ENCODE data around the gene ATP9B.
"Not testable (repeated sequence)": the region's sequence is repeated elsewhere in the genome, so short reads cannot be mapped to it uniquely, and the experiment has no call there.

ATP9B gene

DNA sequence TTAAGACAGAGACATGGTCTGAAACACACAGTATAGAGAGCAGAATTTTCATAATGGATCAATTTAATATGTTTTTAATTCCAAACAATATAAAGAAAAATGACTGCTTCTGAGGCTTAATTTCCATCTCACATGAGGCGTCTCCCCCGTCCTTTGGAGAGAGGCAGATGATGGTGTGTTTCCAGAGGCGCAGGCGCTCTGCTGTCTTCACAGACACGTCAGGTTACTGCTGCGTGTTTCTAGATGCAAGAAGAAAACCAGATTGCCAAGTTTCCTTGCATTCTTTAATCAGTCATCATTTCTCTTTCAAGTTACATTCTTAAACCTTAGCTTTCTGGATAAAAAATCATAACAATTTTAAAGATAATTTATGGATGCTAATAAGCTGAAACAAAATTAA, 160.2 kb downstream of the ATP9B start:
- DNase-seq (ENCODE audit: low spot score): no peak

DNA sequence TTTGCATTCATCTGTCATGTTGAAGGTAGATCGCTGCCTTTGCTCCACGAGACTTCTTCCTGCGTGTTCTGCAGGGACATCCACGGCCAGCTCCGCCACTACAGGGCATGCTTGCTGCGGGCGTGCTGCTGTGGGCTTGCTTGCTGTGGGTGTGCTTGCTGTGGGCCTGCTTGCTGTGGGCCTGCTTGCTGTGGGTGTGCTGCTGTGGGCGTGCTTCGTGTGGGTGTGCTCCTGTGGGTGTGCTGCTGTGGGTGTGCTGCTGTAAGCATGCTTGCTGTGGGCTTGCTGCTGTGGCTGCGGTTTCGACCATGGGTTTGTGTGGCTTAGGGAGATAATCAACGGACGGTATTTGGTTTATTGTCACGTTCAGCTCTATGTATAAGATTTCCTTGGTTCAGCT, 165.2 kb downstream of the ATP9B start:
- no peak for DNase-seq (ENCODE audit: low spot score)

DNA sequence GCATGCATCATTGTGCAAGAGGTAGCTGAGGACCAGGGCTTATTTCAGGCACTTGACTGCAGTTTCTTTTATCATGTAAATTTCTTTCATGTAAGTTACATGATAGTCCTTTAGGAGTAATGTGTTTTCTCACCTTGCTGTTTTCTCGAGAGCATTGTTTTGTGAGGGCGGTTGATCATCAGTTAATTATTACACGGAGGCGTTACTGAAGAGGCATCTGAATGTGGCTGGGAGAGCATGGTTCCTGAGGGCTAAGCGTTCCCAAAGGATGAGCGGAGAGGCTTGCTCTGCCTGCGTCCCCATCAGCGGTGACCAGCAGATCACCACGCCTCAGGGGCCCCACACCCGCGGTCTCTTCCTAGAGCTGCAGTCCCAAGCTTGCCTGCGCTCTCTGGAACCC, 170.4 kb downstream of the ATP9B start:
- DNase-seq (ENCODE audit: low spot score): no peak

DNA sequence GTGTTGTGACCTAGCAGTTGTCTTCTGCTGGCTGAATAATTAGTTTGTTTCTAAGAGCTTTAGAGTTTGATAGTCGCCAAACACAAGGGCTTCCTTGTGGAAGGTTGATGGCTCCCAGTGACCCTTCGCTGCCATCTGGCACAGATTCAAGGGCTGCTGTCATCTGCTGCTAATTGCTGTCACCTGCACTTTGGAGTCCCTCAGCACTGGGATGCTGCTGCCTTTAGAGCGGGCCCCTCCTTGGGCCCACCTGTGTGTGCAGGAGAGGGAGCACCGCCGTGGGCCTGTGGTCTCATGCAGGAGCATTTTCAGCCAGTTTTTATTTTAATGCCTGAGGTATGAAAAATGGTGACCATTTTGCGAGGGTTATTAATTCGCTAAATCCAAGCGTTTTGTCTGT, 172.6 kb downstream of the ATP9B start:
- peak; percentile 61 for DNase-seq (ENCODE audit: low spot score)

DNA sequence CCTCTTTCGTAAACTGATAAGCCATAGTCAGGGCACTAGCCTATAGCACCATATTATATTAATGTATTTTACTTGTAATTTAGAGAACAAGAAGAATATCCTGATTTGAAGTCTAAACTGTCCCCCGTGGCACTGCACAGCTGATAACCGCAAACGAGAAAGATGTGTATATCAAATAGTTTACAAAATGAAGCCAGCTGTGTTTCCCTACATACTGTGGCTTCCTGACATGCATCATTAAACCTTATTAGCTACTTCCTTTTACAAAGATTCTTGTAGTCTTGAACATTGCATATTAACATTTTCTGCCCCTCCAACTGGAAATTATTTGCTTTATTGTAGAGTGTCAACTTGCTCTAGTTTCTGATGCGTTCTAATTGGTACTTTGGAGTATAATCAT, 173.1 kb downstream of the ATP9B start:
- no peak for DNase-seq (ENCODE audit: low spot score)

DNA sequence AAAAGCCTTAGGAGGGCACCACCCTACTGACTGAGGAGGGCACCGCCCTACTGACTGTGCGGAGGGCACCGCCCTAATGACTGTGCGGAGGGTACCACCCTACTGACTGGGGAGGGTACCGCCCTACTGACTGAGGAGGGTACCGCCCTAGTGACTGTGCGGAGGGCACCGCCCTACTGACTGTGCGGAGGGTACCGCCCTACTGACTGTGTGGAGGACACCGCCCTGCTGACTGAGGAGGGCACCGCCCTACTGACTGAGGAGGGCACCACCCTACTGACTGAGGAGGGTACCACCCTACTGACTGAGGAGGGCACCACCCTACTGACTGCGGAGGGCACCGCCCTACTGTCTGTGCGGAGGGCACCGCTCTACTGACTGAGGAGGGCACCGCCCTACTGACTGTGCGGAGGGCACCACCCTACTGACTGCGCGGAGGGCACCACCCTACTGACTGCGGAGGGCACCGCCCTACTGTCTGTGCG, 176.4 kb downstream of the ATP9B start:
- no peak for DNase-seq (ENCODE audit: low spot score)

DNA sequence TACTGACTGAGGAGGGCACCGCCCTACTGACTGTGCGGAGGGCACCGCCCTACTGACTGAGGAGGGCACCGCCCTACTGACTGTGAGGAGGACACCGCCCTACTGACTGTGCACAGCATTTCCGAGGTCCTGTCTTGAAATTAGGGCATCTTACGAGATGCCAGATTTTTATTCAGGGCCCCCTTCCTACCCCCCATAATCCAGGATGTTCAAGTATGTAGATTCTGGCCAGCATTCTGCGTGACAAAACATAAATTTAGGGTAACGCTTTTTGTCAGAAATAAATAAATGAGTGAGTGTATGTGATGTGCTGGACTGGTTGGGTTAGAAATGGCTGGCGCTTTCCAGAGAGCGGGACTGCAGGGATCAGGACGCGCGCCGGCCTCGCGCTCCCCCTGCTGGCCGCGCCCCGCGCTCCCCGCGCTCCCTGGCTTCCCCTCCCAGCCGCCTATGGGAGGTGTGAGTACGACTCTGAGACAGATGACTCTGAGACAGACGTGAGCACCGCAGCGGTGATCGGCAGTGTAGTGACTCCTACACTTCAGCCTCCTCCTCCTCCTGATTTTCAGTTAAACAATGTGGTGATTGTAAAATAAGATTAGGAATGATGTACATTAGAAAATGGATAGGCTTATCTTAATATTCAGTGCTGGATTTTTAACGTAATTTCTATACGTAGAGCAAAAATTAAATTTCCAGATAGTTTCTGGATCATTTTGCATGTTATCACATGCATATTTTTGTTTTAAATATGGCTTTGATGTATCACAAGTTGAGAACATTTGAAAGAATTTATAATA, 177.3 kb downstream of the ATP9B start:
- peak; percentile 80 for DNase-seq (ENCODE audit: low spot score)

DNA sequence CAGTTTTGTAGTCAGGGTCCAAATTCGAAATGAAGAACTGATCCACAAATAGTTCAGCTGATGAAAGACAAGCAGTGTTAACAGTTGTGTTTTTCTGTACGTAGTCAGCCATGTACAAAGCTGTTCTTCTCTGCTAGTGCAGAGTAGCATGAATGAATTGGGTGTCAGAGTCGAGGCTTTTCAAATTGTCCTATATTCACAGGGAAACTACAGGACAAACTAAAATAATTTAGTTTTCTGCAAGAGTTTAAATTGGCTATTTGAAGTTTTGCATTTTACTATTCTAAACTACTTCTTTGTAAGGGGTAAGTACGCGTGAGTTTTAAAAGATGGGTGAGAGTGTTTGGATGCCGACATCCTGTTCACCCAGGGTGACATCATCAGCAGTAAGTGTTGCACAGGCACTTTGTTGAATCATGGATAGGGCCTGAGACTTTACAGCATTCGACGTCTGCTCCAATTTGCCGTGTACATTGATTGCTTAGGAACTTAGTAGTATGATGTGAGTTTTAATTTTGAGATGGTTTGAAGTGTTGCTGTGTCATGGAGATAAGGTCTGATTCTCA, 179.4 kb downstream of the ATP9B start:
- DNase-seq (ENCODE audit: low spot score): no peak

DNA sequence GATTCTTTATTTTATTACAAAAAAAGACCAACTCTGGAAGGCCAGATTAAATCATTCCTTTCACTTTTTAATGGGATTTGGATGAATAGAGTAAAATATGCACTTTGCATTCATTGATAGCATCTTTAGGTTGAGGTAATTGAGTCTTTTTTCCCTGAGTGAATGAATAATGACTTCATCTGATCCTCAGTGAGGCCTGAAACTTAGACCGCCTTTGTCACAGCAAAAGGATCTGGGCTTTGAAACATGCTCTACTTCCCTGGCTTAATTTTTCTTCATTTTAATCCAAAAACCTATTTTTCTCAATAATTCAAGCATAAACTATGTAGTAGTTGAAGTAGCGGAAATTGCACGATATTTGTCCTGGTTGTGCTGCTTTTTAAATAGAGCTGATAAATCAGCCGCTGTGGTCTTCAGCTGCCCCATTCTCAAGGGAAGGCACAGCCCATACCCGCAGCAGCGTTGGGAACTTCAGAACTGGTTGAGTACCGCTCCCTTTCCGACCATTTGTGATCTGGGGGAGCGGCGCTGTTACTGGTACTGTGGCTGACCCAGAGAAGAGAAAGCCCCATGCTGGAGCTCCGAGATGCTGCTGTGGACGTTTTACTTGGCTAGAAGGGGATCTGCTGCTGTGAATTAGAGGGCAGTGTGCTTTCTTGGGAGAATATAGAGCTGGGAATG, 181.2 kb downstream of the ATP9B start:
- peak; percentile 71 for DNase-seq (ENCODE audit: low spot score)

DNA sequence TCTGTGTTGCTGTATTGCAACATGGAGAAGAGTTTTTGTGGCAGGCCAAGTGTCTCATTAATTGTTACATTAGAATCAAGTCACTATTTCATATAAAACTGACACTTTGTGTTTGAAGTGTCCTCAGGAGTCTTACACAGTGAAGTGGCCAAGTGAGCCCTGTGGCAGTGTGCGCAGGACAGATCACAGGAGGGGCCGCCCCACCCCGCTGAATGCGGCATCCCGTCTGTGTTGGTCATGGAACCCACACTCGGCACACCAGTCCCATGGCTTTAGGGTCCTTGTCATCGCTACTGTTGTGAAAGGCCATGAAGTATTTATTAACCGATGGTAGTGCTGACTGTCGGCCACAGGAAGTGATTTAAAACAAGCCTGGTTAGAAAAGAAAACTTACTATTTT, 181.8 kb downstream of the ATP9B start:
- no peak for DNase-seq (ENCODE audit: low spot score)

DNA sequence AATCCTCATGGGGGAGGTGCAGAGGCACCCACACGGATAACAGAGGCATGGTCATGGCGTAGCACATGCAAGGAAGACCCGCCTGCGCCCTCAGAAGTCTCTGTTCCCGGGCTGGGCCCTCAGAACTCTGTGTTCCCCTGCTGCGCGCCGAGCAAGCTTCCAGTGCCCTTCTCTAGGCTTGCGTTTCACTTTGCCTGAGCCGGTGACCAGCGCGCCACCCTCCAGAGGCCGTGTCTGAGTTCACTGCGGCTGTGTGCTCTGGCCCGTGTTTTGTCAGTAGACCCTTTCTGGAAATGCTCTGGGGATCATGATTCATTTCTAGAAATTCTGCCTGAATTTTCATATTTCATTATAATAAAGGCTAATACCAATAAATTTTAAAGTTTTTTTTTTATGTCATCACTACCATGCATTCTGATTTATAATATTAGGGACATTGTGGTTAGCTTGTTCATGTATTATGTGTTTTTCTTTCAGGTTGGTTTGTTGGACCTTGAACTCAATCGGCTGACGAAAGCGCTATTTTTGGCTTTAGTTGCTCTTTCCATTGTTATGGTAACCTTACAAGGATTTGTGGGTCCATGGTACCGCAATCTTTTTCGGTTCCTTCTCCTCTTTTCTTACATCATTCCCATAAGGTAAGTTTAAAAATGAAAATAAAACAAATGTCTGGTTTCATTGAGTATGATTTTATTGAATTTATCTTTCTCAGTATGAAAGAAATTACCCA, 183.9 kb downstream of the ATP9B start:
- no peak for DNase-seq (ENCODE audit: low spot score)

DNA sequence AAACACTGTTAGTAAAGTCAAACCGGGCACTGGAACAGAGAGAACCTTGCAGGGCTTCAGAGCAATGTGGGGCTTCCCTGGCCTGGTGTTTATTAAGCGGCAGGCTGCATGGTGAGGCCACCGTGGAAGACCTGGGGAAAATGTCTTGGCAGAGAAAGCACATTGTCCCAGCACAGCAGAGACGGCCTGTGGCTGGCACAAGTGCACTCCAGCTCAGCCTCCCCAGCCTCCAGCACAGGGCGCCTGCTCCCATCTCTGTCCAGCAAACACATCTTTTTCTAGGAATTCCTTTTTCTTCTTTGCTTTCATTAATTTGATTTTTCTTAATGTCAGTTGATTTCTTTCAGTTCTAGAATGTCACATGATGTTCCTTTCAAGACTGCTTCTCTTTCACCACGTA, 188.3 kb downstream of the ATP9B start:
- DNase-seq (ENCODE audit: low spot score): no peak

DNA sequence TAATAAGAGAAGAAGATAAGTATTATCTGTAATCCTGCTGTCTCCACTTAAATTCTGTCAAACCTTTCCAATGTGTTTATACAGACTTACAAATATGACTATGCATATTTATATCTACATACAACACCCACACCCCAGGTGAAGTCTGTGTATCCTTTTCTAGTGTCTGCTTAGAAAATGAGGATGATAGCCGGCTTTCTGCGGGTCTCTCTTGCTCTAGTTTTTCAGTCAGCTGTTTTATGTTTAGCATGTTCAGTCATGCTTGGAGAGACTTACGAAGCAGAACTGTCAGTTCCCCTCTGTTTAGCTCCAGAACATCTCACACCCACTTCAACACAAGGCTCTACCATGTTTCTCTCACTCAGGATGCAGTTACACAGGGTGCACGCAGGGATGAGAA, 189.3 kb downstream of the ATP9B start:
- DNase-seq (ENCODE audit: low spot score): no peak

DNA sequence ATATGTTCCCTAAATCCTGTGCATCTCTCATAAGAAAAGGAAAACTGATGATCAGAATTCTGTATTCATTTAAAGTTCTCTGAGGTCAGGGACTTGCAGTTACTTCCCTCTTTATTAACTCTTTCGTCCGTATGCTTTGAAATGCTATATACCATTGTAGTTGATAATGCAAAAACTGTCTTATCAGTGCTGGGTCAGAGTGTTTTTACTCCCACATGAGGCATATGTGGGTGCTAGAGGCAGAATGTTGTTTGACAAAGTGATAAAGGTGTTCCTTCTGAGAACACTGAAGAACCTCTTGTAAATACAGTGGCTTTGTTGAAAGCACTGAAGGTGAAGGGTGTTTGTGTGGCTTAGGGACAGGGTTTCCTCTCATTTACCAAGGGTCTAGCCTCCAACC, 190.0 kb downstream of the ATP9B start:
- no peak for DNase-seq (ENCODE audit: low spot score)

DNA sequence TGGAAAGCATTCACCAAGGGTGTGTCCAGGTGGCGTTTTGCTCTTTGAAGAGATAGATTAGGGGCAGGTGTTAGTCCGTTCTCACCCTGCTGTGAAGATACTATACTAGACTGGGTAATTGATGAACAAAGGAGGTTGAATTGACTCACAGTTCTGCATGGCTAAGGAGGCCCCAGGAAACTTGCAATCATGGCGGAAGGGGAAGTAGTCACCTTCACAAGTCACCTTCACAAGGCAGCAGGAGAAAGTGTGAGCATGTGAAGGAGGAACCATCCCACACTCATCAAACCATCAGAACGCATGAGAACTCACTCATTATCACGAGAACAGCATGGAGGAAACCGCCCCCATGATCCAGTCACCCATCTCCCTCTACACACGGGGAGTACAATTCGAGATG, 190.8 kb downstream of the ATP9B start:
- DNase-seq (ENCODE audit: low spot score): no peak

DNA sequence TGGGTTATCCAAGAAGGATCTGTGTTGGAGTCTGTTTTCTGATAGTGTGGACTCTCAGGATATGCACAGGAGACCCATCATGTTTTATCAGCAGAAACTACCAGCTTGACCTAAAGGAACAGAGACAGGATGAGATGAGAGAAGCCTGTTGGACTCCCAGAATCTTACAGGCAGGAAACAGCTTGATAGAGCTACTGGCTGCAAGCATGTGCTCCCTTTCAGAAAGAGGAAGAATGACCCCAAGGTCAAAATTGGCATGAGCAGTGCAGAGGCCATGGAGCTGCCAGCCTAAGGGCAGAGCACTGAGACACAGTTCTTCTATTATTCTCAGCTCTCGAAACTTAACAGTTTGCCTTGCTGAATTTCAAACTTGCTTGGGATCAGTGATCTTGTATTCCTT, 191.3 kb downstream of the ATP9B start:
- no peak for DNase-seq (ENCODE audit: low spot score)

DNA sequence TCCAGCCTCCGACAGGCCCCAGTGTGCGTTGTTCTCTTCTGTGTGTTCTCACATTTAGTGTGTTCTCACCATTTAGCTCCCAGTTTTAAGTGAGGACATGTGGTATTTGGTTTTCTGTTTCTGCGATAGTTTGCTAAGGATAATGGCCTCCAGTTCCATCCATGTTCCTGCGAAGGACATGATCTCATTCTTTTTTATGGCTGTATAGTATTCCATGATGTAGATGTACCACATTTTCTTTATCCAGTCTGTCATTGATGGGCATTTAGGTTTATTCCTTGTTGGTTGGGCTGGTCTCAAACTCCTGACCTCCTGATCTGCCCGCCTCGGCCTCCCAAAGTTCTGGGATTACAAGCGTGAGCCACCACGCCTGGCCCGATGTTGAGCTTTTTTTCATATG, 195.9 kb downstream of the ATP9B start:
- DNase-seq (ENCODE audit: low spot score): not testable (repeated sequence)

DNA sequence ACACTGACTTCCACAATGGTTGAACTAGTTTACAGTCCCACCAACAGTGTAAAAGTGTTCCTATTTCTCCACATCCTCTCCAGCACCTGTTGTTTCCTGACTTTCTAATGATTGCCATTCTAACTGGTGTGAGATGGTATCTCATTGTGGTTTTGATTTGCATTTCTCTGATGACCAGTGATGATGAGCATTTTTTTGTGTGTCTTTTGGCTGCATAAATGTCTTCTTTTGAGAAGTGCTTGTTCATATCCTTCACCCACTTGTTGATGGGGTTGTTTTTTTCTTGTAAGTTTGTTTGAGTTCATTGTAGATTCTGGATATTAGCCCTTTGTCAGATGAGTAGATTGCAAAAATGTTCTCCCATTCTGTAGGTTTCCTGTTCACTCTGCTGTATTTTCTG, 202.6 kb downstream of the ATP9B start:
- not testable (repeated sequence) for DNase-seq (ENCODE audit: low spot score)

DNA sequence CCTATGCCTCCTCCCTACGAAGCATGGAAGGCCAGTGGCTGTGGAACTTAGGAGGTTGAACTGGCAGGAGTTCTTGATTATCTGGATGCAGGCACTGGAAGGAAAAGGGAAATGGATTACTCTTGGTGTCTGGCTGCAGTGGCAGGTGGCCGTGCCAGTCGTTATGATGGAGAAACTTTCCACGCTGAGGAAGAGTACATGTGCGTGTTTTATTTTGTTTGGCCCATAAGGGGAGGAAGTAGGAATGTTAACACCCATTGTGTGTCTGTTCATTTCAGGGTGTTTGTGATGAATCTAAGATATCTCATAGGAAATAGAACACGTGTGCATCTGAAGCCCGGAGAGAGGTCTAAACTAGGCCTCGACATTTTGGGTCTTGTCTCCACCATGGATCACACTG, 203.7 kb downstream of the ATP9B start:
- no peak for DNase-seq (ENCODE audit: low spot score)

DNA sequence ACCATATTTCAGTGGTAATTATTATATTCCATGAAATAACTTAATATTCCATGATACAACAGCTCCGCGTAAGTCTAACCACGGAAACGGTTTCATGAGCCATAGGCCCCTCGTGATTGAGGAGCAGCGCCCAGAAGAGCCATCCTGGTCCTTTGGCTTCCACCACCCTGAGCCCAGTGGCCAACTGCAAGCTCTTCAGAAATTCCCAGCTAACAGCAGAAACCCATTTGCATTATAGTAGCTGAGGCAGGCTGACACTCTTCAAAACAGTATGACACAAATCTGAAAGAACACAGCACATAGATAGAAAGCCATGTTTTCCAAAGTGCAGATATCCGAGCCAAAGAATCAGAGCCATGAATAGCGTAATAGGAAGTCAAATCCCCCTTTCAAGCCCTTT, 205.6 kb downstream of the ATP9B start:
- no peak for DNase-seq (ENCODE audit: low spot score)

DNA sequence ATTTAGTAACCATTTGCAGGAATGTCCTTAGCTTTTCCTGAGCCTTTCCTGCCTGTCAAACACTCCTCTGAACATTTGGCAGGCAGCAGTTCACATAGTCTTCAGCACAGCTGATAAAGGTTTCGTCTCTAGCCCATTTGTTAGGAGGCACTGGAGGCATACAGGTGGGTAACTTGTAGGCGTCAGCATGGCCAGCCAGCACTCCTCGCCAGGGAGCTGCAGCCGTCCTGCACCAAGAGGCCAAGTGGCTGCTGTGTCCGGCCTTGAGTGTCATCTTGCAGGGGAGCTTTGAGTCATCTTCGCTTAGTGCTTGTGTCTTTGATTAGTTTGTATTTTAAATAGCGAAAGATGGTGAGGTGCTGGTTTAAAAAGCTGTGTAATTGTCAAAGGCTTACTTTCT, 206.3 kb downstream of the ATP9B start:
- no peak for DNase-seq (ENCODE audit: low spot score)

DNA sequence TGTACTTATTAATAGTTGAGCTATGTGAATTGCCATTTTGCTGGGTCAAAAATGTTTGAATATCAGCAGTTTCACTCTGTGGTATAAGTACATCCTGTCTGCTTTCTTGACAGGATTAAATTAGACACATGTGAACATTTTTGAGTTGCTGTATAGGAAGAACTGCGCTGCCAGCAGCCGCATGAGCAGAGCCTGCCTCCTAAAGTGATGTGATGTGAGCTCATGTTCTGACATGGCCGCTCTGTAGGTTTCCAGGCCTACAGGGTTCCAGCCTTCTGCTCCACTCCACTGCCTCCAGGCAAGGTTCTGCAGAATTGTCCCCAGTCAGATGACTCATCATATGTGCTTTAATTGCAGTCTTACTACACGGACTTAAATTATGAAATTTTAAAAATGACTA, 206.8 kb downstream of the ATP9B start:
- no peak for DNase-seq (ENCODE audit: low spot score)

Data from SK-N-DZ (cell line).